ENCODE data around the gene GMEB1.
"Not testable (repeated sequence)": the region's sequence is repeated elsewhere in the genome, so short reads cannot be mapped to it uniquely, and the experiment has no call there.

GMEB1 gene

DNA sequence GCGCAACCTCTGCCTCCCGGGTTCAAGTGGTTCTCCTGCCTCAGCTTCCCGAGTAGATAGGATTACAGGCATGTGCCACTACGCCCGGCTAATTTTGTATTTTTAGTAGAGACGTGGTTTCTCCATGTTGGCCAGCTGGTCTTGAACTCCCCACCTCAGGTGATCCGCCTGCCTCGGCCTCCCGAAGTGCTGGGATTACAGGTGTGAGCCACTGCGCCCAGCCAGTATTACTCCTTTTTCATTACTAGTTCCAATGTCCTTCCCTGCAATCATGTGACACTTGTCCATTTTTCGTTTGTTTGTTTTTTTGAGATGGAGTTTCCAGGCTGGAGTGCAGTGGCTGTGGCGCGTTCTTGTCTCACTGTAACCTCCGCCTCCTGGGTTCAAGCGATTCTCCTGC is 4.4 kb downstream of the GMEB1 start:
- not testable (repeated sequence) for DNase-seq

DNA sequence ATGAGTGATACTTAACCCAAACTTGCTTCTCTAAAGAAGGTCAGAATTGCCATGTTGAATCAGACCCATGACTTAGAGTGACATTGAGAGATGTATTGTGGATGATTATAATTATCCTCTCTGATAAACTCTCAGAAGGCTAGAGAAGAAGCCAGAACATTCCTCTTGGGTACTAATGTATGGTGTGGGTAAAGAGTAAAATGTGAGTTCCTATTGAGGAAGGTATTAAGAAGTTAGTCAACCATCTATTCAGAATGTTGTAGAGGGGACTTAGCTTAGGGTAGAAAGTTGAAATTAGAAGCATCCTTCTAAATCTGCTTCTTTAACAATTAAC is 7.3 kb downstream of the GMEB1 start:
- DNase-seq = no peak

DNA sequence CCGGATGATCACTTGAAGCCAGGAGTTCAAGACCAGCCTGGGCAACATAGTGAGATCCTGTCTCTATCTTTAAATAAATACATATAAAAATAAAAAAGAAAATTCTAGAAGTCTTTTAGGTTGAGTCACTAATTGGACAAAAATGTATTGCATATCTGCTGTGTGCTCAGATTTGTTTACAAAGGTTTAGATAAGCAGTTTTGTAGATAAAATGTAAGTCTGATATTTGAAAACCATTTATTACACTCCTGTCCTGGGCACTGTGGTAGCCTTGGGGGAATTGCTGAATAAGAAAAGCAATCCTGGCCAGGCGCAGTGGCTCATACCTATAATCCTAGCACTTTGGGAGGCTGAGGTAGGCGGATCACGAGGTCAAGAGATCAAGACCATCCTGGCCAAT is 11.6 kb downstream of the GMEB1 start:
- DNase-seq = no peak

DNA sequence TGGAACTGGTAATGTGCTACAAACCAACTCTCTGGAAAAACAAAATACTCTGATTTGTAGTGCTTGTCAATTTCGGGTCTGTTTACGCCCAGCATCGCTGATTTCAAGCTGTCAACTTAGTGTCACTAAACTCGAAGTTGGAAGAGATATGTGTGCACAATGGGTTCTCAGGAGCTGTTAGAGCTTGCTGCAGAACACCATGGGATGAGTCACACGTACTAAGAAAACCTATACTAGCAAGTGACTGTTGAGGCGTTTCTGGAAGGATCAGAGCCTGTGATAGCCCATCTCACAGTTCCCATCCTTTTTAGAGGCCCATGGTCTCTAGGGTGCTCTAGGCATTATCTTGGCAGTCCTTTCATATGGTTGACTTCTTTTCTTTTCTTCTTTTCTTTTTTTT is 14.3 kb downstream of the GMEB1 start:
- DNase-seq = no peak

DNA sequence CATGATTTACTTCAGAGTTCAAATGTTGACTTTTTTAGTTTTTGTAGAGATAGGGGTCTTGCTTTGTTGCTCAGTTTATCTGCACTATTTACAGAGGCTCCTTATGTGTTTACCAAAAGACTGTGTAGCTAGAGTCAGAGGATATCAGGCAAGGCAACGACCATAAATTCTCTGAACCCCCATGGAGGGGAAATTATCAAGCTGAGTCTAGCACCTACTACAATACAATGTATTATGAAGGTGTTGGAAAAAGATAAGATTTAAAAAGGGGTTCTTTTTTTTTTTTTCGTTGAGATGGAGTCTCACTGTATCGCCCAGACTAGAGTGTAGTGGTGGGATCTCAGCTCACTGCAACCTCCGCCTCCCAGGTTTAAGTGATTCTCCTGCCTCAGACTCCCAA is 16.4 kb downstream of the GMEB1 start:
- no peak for DNase-seq

DNA sequence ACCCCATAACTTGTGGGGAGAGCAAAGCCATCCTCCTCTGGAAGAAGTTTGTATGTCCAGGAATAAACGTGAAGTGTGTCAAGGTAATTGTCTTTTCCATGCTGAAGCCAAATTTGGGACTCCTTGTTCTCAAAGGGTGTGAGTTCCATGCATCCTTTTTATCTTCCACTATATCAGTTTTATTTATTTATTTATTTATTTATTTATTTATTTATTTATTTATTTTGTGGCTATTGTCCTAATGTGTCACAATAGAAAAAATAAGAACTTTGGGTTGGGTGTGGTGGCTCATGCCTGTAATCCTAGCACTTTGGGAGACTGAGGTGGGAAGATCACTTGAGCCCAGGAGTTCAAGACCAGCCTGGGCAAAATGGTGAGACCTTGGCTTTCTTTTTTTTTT is 23.0 kb downstream of the GMEB1 start:
- not testable (repeated sequence) for DNase-seq

DNA sequence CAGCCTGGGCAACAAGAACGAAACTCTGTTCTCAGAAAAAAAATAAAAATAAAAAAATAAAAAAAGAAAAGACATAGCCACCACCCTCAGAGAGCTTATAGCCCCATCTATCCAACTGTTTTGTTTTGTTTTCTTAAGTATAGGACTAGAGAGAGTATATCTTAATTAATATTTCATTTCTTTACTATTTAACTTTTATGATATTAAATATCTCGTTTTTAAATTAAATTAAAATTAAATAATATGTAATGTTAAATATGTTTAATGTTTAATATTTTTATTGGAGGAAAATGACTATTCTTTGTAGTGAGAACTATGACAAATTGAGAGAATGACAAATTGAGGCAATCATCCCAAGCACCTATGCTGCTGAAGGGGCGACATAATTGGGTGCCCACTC is 35.0 kb downstream of the GMEB1 start:
- DNase-seq = no peak

DNA sequence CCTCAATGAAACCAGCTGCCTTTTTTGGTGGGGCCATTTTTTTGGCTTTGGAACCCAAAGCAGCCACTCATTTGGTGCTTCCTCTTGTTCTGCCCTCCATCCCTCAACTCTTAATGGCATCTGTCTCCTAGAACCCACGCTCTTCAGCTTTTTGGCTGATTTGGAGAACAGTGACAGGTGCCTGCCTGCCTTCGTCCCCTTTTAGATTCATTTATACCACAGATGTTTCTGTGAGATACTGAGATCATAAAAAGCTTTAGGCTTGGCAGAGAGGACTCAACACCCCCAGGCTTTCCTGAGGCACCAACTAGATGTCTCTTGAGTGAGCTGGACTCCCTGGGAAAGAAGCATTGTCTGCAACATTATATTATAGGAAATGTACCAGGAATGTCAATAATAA is 47.8 kb downstream of the GMEB1 start:
- DNase-seq = no peak

DNA sequence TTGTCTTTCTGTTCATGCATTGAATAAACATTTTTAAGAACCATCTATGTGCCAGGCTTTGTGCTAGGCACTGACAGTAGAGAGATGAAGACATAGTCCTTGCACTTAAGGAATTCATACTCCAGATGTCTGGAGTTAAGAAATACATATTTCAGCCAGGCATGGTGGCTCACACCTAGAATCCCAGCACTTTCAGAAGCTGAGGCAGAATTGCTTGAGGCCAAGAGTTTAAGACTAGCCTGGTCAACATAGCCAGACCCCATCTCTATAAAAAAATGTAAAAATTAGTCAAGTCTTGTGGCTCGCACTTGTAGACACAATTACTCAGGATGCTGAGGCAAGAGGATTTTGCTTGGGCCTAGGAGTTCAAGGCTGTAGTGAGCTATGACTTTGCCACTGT is 49.6 kb downstream of the GMEB1 start:
- DNase-seq = no peak

DNA sequence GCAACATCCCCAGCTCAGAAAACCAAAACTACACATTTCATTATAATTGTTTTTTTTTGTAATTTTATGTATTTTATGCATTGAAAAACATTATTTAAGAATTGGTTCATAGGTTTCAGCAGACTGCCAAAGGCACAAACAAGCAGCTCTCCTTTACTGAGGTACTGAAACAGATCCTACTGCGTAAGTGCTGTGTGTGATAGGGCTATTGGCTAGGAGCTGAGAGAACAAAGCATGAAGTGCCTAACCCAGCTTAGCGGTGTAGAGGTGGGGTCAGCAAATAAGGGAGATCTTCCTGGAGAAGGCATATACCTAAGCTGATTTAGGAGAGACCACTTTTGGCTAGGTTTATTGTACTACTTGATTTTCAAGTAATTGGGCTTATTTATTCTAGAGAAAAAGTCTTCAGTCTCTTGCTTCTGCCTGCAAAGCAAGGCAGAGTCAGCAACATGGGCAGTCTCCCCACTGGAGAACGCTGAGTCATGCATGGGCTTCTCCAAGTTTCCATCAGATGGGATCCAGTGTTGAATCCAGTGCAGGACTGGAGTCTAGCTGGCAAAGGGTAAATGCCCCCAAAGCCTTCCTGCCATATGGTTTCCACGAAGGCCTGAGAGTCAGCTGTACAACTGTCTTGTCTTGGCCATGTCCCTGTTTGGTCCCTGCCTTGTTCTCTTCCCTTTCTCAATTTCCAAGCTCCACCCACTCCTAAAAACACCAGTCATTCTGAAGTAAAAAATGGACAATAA is 50.2 kb downstream of the GMEB1 start:
- DNase-seq = no peak

DNA sequence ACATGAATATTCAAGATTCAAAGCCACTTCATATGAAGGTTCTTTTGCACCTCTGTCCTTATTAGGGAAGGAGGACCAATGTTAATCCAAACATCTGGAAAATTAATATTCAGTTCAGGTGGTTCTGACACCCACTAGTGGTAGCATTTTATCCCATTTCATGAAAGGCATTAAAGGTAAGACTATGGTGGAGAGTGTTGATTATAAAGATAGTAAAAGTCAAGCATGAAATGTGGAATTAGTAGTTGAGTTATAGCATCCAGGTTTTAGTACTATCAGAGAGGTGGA is 50.7 kb downstream of the GMEB1 start:
- no peak for DNase-seq

DNA sequence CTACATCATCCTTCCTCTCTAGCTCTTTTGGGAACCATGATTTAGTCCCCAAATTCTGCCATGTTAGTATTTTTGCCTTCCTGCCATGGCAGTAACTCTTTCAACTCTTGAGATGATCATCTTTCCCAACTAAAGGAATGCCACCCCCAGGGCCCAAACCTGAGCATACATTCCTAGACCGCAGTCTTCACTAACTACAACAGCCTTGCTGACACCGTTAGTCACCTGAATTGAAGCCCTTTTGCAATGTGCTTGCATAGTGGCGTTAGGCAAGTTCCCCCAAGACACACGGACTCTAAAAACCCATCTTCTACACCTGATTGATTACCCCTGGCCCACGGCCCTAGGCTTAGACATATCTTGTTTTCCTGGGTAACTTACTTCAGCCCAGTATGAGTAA is 51.8 kb downstream of the GMEB1 start:
- DNase-seq = no peak

DNA sequence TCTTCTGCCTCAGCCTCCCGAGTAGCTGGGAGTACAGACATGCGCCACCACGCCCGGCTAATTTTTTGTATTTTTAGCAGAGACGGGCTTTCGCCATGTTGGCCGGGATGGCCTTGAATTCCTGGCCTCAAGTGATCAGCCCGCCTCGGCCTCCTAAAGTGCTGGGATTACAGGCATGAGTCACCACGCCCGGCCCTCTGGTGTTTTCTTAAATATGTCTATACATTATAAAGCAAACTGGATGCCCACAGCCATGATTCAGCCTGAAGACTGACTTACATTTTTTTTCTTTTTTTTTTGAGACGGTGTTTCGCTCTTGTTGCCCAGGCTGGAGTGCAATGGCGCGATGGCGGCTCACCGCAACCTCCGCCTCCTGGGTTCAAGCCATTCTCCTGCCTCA is 53.3 kb downstream of the GMEB1 start:
- not testable (repeated sequence) for DNase-seq

DNA sequence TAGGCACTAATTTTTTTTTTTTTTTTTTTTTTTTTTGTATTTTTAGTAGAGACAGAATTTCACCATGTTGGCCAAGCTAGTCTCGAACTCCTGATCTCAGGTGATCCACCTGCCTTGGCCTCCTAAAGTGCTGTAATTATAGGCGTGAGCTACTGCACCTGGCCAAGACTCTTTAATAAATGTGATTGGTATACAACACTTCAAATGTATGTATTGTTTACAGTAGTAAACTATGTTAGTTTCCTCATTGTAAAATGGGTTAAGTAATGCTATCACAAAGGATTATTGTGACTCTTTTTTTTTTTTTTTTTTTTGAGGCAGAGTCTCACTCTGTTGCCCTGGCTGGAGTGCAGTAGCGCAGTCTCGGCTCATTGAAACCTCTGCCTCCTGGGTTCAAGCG is 56.8 kb downstream of the GMEB1 start:
- not testable (repeated sequence) for DNase-seq

DNA sequence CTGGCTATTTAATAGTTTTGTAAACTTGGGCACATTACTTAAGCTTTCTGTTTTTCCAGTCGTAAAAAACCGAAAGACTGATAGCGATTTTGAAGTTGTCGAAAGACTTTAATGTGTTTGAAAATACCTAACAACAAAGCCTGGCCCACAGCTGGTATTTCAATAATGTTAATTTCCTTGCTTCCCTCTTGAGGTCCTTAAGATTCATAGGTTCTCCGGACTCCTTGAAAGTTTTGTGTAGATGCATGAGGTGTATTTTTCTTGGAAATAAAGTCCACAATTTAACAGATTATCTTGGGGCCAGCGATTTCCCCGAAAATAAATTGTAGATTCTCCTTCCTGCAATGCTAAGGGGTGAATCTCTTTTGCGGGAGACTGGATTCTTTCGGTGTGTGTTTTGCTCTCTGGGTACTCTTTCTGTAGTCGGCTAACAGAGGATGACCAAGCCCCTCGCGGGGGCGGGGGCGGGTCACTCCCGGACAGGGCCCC is 67.4 kb downstream of the GMEB1 start:
- no peak for DNase-seq

DNA sequence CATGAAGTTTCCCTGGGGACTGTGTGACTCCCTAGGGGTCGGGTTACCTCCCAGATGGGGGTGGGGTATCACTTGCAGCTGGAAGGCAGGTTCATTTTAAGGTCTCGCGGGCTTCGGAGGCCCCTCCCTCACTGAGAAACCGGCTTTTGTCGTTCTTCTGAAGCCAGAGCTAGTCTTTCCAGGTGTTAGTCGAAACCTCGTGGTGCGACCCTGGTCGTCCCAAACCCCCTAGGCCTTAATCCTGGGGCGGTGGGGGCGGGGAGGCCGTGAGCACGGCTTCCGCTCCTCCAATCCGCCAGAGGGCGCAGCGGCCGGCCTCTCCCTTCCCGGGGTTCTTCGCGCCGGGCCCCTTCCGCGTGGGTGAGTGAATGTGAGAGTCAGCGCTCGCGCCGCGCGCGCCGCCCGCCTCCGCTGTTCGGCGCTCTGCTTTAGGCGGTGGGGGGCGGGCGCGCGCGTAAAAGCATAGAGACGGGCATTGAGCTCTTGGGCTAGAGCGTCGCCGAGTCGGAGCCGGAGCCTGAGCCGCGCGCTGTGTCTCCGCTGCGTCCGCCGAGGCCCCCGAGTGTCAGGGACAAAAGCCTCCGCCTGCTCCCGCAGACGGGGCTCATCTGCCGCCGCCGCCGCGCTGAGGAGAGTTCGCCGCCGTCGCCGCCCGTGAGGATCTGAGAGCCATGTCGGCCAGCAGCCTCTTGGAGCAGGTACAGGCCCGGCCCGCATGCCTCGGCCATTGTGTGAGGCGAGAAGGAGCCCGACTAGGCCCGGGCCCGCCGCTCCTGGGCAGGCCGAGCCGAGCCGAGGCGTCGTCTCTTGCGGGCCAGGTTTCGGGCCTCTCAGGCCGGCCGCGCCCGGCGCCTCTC is 68.1 kb downstream of the GMEB1 start, which contains the start of gene YTHDF2:
Gene YTHDF2, plus strand, starts transcription at position 491 of the 857 bp plus-strand sequence. Its CDS starts 181 bp downstream, at position 672.
- DNase-seq = peak; percentile 100

DNA sequence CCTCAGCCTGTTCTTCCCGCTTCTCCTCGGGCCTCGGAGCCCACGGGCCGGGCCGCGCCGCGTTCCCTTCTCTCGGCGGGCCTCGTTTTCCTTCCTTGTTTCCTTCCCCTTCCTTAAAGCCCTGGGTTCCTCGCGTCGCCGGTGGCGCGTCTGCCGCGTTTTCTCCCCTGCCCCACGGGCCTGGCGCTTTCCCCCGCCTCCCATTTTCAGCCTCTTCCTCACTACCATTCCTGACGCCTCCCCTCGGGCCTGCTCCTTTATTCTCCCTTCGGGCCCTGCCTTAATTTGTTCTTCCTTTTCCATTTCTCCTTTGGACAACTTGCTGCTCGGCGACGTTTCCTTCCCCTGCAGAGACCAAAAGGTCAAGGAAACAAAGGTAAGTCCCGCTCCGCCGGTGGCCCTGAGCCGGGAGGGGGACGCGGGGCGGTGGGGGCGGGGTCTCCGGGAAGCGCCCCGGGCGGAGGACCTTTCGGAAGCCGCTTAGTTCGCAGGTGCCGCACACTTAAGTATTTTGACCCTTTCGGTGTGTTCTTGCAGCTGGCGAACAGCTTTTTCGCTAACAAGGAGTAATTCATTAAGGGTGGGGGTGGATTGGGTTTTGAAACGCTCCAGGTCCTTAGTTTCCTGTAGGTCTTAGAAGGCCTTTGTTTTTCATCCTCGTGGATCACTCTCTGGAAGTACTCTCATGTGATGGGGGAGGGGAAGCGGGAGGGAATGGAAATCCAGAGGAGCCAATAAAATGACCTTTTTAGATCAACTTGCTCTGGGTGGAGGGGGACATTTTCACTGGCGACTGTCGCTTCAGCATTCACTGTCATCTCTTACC is 68.9 kb downstream of the GMEB1 start:
- DNase-seq = peak; percentile 91

DNA sequence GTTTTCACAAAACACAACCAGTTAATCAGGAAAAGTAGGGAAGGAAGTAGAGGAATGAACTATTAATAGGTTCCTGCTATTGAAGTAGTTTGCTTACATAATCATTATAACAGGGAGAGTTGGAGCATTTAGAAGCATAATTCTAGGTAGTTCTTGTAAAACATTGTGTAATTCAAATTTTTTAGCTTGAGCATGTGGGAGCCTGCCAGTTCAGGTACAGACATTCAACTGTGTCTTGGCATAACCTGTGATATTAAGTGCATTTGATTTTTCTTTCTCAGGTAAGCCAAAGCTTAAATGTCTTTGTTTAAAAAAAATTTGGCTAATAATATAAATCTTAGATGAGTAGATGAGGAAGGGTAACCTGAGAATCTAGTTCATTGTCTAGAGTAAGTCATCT is 71.5 kb downstream of the GMEB1 start:
- no peak for DNase-seq

DNA sequence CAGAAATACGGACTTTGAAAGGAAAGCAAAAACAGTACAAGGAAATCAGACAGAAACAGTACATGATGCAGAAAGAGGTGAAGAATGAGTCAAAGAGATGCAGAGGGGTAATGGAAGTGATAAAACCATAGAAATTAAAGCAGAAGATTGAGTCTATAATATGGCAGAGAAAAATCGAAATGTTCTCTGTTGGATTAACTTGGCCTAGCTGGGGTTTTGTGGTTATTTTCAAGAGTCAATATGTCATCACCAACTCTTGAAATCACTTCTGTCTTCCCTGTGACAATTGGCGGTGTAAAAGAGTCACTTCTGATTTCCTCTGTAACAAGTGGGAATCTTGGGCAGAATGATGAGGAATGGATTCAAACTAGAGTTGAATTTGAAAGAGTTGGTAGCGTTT is 75.6 kb downstream of the GMEB1 start:
- DNase-seq = no peak

DNA sequence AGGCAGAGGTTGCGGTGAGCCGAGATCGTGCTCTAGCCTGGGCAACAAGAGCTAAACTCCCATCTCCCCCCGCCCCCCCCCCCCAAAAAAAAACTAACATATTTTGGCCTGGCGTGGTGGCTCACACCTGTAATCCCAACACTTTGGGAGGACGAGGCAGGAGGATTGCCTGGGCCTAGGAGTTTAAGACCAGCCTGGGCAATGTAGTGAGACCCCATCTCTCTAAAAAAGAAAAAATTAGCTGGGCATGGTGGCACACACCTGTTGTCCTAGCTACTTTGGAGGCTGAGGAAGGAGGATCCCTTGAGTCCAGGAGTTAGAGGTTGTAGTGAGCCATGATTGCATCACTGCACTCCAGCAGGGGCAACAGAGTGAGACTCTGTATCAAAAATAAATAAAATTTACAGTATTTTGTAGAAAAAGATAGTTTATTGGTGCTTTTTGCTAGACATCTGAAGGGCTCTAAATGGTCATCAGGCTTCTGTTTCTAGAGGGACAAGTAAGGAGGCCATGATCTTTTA is 77.1 kb downstream of the GMEB1 start:
- DNase-seq = no peak

DNA sequence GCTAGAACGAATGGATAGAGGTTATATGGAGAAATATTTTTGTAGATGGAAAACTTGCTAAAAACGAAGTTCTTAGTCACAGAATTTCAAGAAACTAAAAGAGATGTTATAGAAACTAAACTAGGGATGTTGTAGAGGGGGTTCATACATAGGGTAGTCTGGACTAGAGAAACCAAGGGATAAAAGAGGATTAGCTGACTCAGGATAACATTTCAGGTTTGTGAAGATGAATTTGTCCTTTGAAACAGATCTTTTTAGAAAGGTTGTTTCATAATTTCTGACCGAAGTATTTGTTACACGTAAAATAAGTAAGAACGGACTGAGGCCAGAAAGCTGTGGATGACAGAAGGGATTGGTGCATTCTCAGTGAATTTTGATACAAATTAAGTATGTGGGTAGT is 81.7 kb downstream of the GMEB1 start:
- DNase-seq = no peak

DNA sequence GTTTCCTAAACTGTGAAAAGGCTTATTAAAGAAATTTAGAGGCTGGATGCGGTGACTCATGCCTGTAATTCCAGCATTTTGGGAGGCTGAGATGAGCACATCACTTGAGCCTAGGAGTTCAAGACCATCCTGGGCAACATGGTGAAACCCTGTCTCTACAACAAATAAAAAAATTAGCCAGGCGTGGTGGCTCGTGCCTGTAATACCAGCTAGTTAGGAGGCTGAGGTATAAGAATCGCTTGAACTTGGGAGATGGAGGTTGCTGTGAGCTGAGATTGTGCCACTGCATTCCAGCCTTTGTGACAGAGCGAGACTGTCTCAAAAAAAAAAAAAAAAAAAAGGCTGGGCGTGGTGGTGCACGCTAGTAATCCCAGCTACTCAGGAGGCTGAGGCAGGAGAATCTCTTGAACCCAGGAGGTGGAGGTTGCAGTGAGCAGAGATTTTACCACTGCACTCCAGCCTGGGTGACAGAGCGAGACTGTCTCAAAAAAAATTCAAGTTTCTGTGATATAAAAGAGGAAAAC is 82.2 kb downstream of the GMEB1 start:
- not testable (repeated sequence) for DNase-seq

Measured in RPMI8226 (cell line).